Trophoblast cell (in vitro differentiated cells and primary cell): ENCODE data around the gene HAUS3.

Source experiments
- DNase-seq, 2 donors: peaks; one replicate each; pipeline ENCODE4 v3.0.0-alpha.2; 2016
- H2AFZ ChIP-seq: 2 replicates; pipeline ENCODE4 v1.6.1; 2013; ENCODE audit warnings: low read length, moderate library complexity, mild to moderate bottlenecking; ENCODE audit not compliant: insufficient read depth, poor library complexity
- H2AK5ac ChIP-seq: 2 replicates; pipeline ENCODE4 v1.6.1; 2013; ENCODE audit warnings: mild to moderate bottlenecking, low read length
- H2BK120ac ChIP-seq: 2 replicates; pipeline ENCODE4 v1.6.1; 2013; ENCODE audit warnings: low read length, mild to moderate bottlenecking, moderate library complexity; ENCODE audit not compliant: insufficient read depth, poor library complexity
- H2BK12ac ChIP-seq: 2 replicates; pipeline ENCODE4 v1.6.1; 2013; ENCODE audit warnings: mild to moderate bottlenecking, low read length, moderate library complexity
- H2BK5ac ChIP-seq: 2 replicates; pipeline ENCODE4 v1.6.1; 2013; ENCODE audit warnings: low read length, low read depth, moderate library complexity, mild to moderate bottlenecking; ENCODE audit not compliant: poor library complexity
- H3K14ac ChIP-seq: 2 replicates; pipeline ENCODE4 v1.6.1; 2013; ENCODE audit warnings: mild to moderate bottlenecking, low read length
- H3K18ac ChIP-seq: 2 replicates; pipeline ENCODE4 v1.6.1; 2013; ENCODE audit warnings: mild to moderate bottlenecking, low read length
- H3K23ac ChIP-seq: 2 replicates; pipeline ENCODE4 v1.6.1; 2013; ENCODE audit warnings: low read length
- H3K27ac ChIP-seq: 2 replicates; pipeline ENCODE4 v1.5.1; 2013; ENCODE audit warnings: low read depth, mild to moderate bottlenecking, inconsistent platforms, low read length, moderate library complexity
- H3K27me3 ChIP-seq: 2 replicates; pipeline ENCODE4 v1.6.1; 2013; ENCODE audit warnings: inconsistent platforms, mild to moderate bottlenecking, low read length, moderate library complexity; ENCODE audit not compliant: insufficient read depth
- H3K36me3 ChIP-seq, 2 experiments: 1 replicate in 1 of 2; 2 replicates in 1 of 2; pipeline ENCODE4 v1.6.1; 2013; ENCODE audit warnings: low read length in 2 of 2, mild to moderate bottlenecking in 2 of 2, moderate library complexity in 1 of 2; ENCODE audit not compliant: insufficient read depth in 2 of 2, control insufficient read depth in 1 of 2
- H3K4ac ChIP-seq: 2 replicates; pipeline ENCODE4 v1.6.1; 2013; ENCODE audit warnings: low read depth, mild to moderate bottlenecking, low read length, moderate library complexity
- H3K4me1 ChIP-seq, 2 experiments: 1 replicate in 1 of 2; 2 replicates in 1 of 2; pipeline ENCODE4 v1.6.1; 2013; ENCODE audit warnings: low read length in 2 of 2, mild to moderate bottlenecking in 2 of 2, moderate library complexity in 1 of 2; ENCODE audit not compliant: insufficient read depth in 2 of 2, control insufficient read depth in 1 of 2
- H3K4me2 ChIP-seq: 2 replicates; pipeline ENCODE4 v1.6.1; 2013; ENCODE audit warnings: inconsistent platforms, mild to moderate bottlenecking, low read length, moderate library complexity
- H3K4me3 ChIP-seq: 2 replicates; pipeline ENCODE4 v1.5.1; 2013; ENCODE audit warnings: mild to moderate bottlenecking, low read depth, low read length, inconsistent platforms
- H3K79me1 ChIP-seq: one replicate; pipeline ENCODE4 v1.6.1; 2013; ENCODE audit warnings: low read length
- H3K79me2 ChIP-seq: 2 replicates; pipeline ENCODE4 v1.6.1; 2013; ENCODE audit warnings: low read length, mild to moderate bottlenecking; ENCODE audit not compliant: control insufficient read depth, insufficient read depth, poor library complexity
- H3K9ac ChIP-seq: 2 replicates; pipeline ENCODE4 v1.6.1; 2013; ENCODE audit warnings: mild to moderate bottlenecking, low read length
- H3K9me3 ChIP-seq: 2 replicates; pipeline ENCODE4 v1.6.1; 2013; ENCODE audit warnings: low read depth, mild to moderate bottlenecking, control low read depth, inconsistent platforms, low read length; ENCODE audit not compliant: insufficient read depth
- H4K12ac ChIP-seq: 2 replicates; pipeline ENCODE4 v1.6.1; 2013; ENCODE audit warnings: low read depth, mild to moderate bottlenecking, low read length, moderate library complexity
- H4K8ac ChIP-seq: 2 replicates; pipeline ENCODE4 v1.6.1; 2013; ENCODE audit warnings: low read depth, mild to moderate bottlenecking, low read length, moderate library complexity
- H4K91ac ChIP-seq: one replicate; pipeline ENCODE4 v1.6.1; 2013; ENCODE audit warnings: low read depth, mild to moderate bottlenecking, low read length, moderate library complexity
- WGBS: extraction: QIAGEN DNeasy Blood & Tissue Kit; methylation state at CpG from one replicate; pipeline ENCODE4 v1.1.7; 2013; ENCODE audit warnings: missing lambda C conversion rate; ENCODE audit not compliant: insufficient read length, insufficient coverage; ENCODE audit errors: extremely low coverage; 5-methylcytosine and 5-hydroxymethylcytosine counted together

HAUS3 gene

GRCh38 chr4:2271279-2272025, 29.5 kb upstream of the HAUS3 start:
- H3K14ac ChIP-seq: no peak overlapping the region
- no peak overlapping the region for H3K4me2 ChIP-seq
- H3K4ac ChIP-seq: no peak overlapping the region
- no peak overlapping the region for H2BK120ac ChIP-seq
- no peak overlapping the region for H2BK12ac ChIP-seq
- H3K27ac ChIP-seq: no peak overlapping the region
- peaks cover 2% of the 10 kb centered on the region for H3K9me3 ChIP-seq
- H3K79me1 ChIP-seq: no peaks in the 10 kb centered on the region
- WGBS: no CpG with 5 or more reads among the region's 27 CpGs
- no peaks in the 10 kb centered on the region for H3K36me3 ChIP-seq
- H3K23ac ChIP-seq: no peak overlapping the region
- DNase-seq: no peak
- no peak overlapping the region for H2AFZ ChIP-seq
- no peak overlapping the region for H3K9ac ChIP-seq
- H3K27me3 ChIP-seq: no peaks in the 10 kb centered on the region
- H3K4me3 ChIP-seq: peak overlapping the region; percentile 19
- no peak overlapping the region for H4K12ac ChIP-seq
- H4K8ac ChIP-seq: no peak overlapping the region
- H2BK5ac ChIP-seq: no peak overlapping the region
- no peaks in the 10 kb centered on the region for H3K4me1 ChIP-seq
- no peak overlapping the region for H2AK5ac ChIP-seq
- no peak overlapping the region for H3K18ac ChIP-seq
- no peak overlapping the region for H4K91ac ChIP-seq
- H3K79me2 ChIP-seq: no peaks in the 10 kb centered on the region

DNA sequence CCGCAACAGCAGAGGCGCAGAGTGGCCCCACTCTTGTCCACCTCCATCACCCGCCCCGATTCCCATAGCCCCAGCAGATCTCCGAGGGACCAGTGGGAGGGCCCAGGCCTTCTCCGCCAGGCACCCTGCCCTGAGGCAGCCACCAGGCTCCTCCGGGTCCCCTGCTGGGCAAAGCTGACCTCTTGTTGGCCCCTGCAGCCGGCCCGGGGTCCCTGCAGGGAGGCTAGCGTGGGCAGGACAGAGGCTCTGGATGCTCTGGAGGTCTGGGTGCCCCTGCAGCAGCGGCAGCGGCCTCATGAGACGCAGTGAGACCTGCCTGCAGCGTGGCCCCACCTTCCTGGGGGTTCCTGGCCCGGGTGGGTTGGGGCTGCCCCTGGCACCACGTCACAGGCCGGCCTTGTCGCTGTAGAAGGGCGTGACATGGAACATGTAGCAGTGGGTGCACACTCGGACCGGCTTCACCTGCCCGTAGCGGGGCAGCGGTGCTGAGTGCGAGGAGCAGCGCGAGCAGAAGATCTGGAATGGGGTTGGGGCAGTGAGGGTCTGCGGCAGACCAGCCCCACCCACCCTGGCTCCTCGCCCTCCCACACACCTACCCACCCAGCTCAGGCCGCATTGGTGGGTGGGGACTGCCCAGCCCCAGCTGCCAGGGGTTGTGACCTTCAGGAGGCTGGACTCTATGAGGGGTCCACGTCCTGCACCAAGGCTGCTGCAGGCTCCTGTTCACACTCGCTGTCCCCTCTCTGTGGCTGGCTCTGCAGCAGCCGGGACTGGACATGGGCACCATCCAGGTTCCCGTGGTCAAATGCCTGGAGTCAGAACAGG, 28.6 kb upstream of the HAUS3 start:
- no peak overlapping the region for H3K4me2 ChIP-seq
- no peak overlapping the region for H2AFZ ChIP-seq
- H3K9ac ChIP-seq: no peak overlapping the region
- no CpG with 5 or more reads among the region's 34 CpGs for WGBS
- no peak overlapping the region for H2BK5ac ChIP-seq
- no peaks in the 10 kb centered on the region for H3K27me3 ChIP-seq
- H4K91ac ChIP-seq: no peak overlapping the region
- no peaks in the 10 kb centered on the region for H3K9me3 ChIP-seq
- H2BK12ac ChIP-seq: no peak overlapping the region
- no peak overlapping the region for H4K12ac ChIP-seq
- no peak overlapping the region for H3K4ac ChIP-seq
- no peak overlapping the region for H2BK120ac ChIP-seq
- no peak for DNase-seq
- H3K79me1 ChIP-seq: no peaks in the 10 kb centered on the region
- no peaks in the 10 kb centered on the region for H3K4me1 ChIP-seq
- no peak overlapping the region for H3K27ac ChIP-seq
- no peak overlapping the region for H2AK5ac ChIP-seq
- H3K4me3 ChIP-seq: no peak overlapping the region
- H3K79me2 ChIP-seq: no peaks in the 10 kb centered on the region
- H4K8ac ChIP-seq: no peak overlapping the region
- H3K14ac ChIP-seq: no peak overlapping the region
- H3K36me3 ChIP-seq: no peaks in the 10 kb centered on the region
- H3K23ac ChIP-seq: no peak overlapping the region
- no peak overlapping the region for H3K18ac ChIP-seq

- no peak overlapping the region for H3K9ac ChIP-seq
- 100% methylated on average over 2 of the region's 12 CpGs for WGBS
- no peak overlapping the region for H3K4me3 ChIP-seq
- no peak overlapping the region for H4K8ac ChIP-seq
- H3K79me2 ChIP-seq: no peaks in the 10 kb centered on the region
- no peak overlapping the region for H4K91ac ChIP-seq
- no peak overlapping the region for H2AK5ac ChIP-seq
- no peak overlapping the region for H3K23ac ChIP-seq
- no peak overlapping the region for H3K4me2 ChIP-seq
- H3K36me3 ChIP-seq: no peaks in the 10 kb centered on the region
- H3K9me3 ChIP-seq: no peaks in the 10 kb centered on the region
- H2AFZ ChIP-seq: no peak overlapping the region
- no peak overlapping the region for H2BK5ac ChIP-seq
- no peak overlapping the region for H2BK120ac ChIP-seq
- H3K27ac ChIP-seq: no peak overlapping the region
- H4K12ac ChIP-seq: no peak overlapping the region
- H2BK12ac ChIP-seq: no peak overlapping the region
- no peak for DNase-seq
- no peak overlapping the region for H3K18ac ChIP-seq
- H3K79me1 ChIP-seq: no peaks in the 10 kb centered on the region
- H3K27me3 ChIP-seq: no peaks in the 10 kb centered on the region
- no peaks in the 10 kb centered on the region for H3K4me1 ChIP-seq
- H3K14ac ChIP-seq: no peak overlapping the region
- no peak overlapping the region for H3K4ac ChIP-seq
Measured at GRCh38 chr4:2269618-2270163, 27.8 kb upstream of the HAUS3 start.

- no peaks in the 10 kb centered on the region for H3K9me3 ChIP-seq
Measured at GRCh38 chr4:2269206-2269531, 27.2 kb upstream of the HAUS3 start.

More at GRCh38 chr4:2269206-2269531, 27.2 kb upstream of the HAUS3 start:
- no peak overlapping the region for H3K9ac ChIP-seq
- no peaks in the 10 kb centered on the region for H3K79me1 ChIP-seq
- no peak overlapping the region for H3K14ac ChIP-seq
- H3K27ac ChIP-seq: no peak overlapping the region
- H4K12ac ChIP-seq: no peak overlapping the region
- H3K36me3 ChIP-seq: no peaks in the 10 kb centered on the region
- no peaks in the 10 kb centered on the region for H3K79me2 ChIP-seq
- no peak overlapping the region for H3K18ac ChIP-seq
- WGBS: no CpG with 5 or more reads among the region's 6 CpGs
- H2AFZ ChIP-seq: no peak overlapping the region
- H4K91ac ChIP-seq: no peak overlapping the region
- no peak overlapping the region for H4K8ac ChIP-seq
- H3K4me3 ChIP-seq: no peak overlapping the region
- H2BK12ac ChIP-seq: no peak overlapping the region
- no peaks in the 10 kb centered on the region for H3K4me1 ChIP-seq
- H2AK5ac ChIP-seq: no peak overlapping the region
- H2BK120ac ChIP-seq: no peak overlapping the region
- no peak overlapping the region for H3K4me2 ChIP-seq
- no peak overlapping the region for H2BK5ac ChIP-seq
- H3K23ac ChIP-seq: no peak overlapping the region
- H3K27me3 ChIP-seq: no peaks in the 10 kb centered on the region
- H3K4ac ChIP-seq: no peak overlapping the region
- no peak for DNase-seq
